Parietal lobe (tissue), 1 donor: Measurements from ENCODE around the gene ATP11A. TPM values are rescaled to one million over a fixed set of nuclear protein-coding genes. Genes with fewer than 3 reads are reported as not detected.

Experiments
- total RNA-seq: library from RNA; depleted of rRNA; stranded (reverse); fragments of >200 nt; gene quantifications from one replicate; pipeline ENCODE4 v1.2.3, GENCODE V29; 2014

ATP11A gene
- 27.9 TPM for total RNA-seq

DNA sequence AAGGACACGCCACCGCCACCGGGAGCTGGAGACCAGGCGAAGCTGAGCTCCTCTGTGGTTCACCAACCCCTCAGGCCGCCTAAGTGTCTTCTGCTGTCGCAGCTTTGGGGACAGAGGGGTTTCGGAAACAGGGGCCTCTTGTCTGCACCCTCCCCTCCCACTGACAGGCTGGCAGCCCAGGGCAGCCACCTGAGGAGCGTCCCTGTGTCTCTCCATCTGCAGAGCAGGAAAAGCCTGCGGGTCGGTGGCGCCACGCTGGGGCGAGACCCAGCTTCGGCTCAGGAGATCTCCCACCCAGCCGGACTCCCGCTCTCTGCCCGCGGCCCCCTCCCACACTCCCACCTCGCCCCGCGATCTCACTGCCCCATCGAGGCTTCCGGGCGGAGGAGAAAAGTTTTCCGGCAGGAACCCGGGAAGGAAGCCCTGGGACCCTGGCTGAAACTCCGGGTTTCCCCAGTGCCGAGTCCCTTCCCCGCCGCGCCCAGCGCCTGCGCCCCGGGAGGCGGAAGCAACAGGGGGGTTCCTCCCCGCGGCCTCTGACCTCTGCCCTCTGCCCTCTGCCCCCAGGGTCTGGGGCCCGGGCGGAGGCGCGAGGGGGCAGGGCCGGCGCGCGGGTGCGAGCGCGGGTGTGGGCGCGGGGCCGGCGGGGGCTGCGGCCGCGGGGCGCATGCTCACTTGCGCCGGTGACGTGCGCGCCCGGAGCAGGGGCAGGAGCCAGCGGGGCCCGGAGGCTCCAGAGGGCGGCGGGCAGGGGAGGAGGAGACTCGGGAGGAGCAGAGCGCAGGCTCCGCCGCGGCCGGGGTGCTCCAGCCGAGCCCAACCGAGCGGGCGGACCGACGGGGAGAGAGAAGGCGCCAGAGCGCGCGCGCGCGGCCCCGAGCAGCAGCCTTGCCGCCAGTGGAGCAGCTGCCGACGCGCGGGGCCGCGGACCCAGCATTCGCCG is at the start of gene ATP11A:
ATP11A (plus strand) TSS at position 736 of the 943 bp plus-strand sequence. CDS start 379 bp downstream, outside the sequence.

Other genes with a start within 250 kb of the ATP11A start
- 67.6 TPM for gene TUBGCP3, start 101.9 kb upstream of the ATP11A start, total RNA-seq